Measurements from ENCODE around the gene CHD2.

CHD2 gene

DNA sequence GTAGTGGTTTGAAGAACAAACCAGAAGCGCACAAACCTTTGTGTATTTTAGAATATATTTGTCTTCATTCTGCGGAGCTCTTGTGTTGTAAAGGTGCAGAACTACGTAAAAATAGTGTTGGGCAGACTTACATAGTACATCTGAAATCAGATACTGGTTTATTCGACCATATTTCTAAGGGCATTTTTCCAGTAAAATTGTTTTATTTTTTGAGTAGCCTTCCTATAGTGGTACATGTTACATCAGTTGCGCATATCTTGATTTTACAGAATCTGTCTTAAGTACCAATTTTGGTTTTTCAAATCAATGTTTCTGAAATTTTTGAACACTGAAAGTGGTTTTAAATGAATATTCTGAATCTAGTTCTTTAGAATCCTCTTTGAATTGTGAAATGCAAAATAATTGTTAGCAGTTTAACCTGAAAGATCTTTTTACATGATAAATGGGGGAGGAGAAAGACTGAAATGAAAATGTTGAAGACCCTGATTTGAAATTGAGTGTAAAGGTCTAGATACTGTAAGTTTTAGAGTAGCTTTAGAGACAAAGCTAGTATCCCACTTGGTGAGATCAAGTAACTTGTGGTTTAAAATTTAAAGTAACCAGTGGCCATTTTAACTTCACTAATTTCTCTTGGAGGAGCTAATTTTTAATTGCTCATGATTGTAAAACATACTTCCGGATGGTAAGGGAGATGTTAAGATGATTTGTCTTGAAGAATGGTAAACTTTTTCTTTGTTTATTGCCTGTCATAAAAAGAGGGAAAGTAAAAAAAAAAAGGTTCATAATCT, 15.5 kb upstream of the CHD2 start:
- no peak for TF ChIP-seq RARB (CRISPR knock-in tag; IDR thresholded peaks at IDR 0.05)
- no peak for TF ChIP-seq ESRRG (CRISPR knock-in tag; IDR thresholded peaks at IDR 0.05)
- no peak for TF ChIP-seq ZC3H10 (CRISPR knock-in tag; IDR thresholded peaks at IDR 0.05)
- TF ChIP-seq ZNF8 (CRISPR knock-in tag; IDR thresholded peaks at IDR 0.05): no peak
- no peak for TF ChIP-seq CSDC2 (CRISPR knock-in tag; IDR thresholded peaks at IDR 0.05)
- TF ChIP-seq OSR1 (CRISPR knock-in tag; IDR thresholded peaks at IDR 0.05): no peak
- TF ChIP-seq TCF4 (CRISPR knock-in tag; IDR thresholded peaks at IDR 0.05; ENCODE audit: borderline replicate concordance): no peak
- TF ChIP-seq GLIS3 (CRISPR knock-in tag; IDR thresholded peaks at IDR 0.05): no peak
- no peak for TF ChIP-seq CSRNP3 (CRISPR knock-in tag; IDR thresholded peaks at IDR 0.05)
- TF ChIP-seq PPARA (CRISPR knock-in tag; IDR thresholded peaks at IDR 0.05; ENCODE audit: borderline replicate concordance): no peak
- no peak for TF ChIP-seq POU6F1 (CRISPR knock-in tag; IDR thresholded peaks at IDR 0.05; ENCODE audit: borderline replicate concordance, low read depth)
- TF ChIP-seq ISL1 (CRISPR knock-in tag; IDR thresholded peaks at IDR 0.05): no peak
- TF ChIP-seq ZFP3 (CRISPR knock-in tag; IDR thresholded peaks at IDR 0.05): no peak
- no peak for TF ChIP-seq ZNF70 (CRISPR knock-in tag; IDR thresholded peaks at IDR 0.05)
- no peak for TF ChIP-seq ARNTL (CRISPR knock-in tag; IDR thresholded peaks at IDR 0.05; ENCODE audit: borderline replicate concordance, low read depth)
- no peak for TF ChIP-seq ZFP30 (CRISPR knock-in tag; IDR thresholded peaks at IDR 0.05)

DNA sequence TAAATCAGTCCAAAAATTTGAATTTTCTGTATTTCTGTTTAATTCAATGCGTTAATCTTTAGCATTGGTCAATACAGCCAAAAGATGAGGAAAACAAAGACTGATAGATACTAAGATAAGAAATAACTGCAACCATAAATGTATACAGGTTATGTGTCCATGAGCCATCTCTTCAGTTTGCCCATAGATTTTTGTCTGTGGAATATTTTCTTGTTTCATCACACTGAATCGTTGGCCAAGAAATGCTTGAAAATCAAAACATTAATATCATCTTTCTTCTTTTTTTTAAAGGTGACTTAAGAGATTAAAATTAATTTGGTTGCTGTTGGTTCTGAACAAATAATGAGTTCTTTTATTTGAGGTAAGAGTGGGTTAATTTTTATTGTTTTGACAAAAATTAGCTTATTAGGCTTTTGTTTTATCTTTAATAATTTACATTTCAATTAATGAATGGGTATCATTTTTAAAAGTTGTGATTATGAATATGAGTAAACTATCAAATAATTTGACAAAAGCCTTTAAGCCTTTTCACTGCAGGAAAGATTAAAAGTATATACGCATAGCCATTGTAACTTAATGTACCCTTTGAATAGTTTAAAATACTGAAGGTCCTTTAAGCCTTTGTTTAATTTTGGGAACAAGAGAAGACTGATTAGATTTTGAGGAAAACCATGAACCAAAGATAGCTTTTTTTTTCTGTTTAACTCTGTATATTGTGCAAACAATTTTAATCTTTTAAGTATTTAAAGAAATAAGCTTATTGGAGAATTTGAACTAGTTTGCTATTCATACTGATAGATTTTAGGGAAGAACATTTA, 14.7 kb upstream of the CHD2 start:
- no peak for ATAC-seq
- TF ChIP-seq ZNF565 (CRISPR knock-in tag; conservative IDR thresholded peaks at IDR 0.05; ENCODE audit: low read depth): no peak
- TF ChIP-seq TCF4 (CRISPR knock-in tag; IDR thresholded peaks at IDR 0.05; ENCODE audit: borderline replicate concordance): no peak
- no peak for TF ChIP-seq TOX (CRISPR knock-in tag; IDR thresholded peaks at IDR 0.05; ENCODE audit: borderline replicate concordance)
- TF ChIP-seq CSRNP3 (CRISPR knock-in tag; IDR thresholded peaks at IDR 0.05): no peak
- no peak for TF ChIP-seq ZNF8 (CRISPR knock-in tag; IDR thresholded peaks at IDR 0.05)
- no peak for TF ChIP-seq PPARA (CRISPR knock-in tag; IDR thresholded peaks at IDR 0.05; ENCODE audit: borderline replicate concordance)
- no peak for TF ChIP-seq RARB (CRISPR knock-in tag; IDR thresholded peaks at IDR 0.05)
- TF ChIP-seq ZFP30 (CRISPR knock-in tag; IDR thresholded peaks at IDR 0.05): no peak
- TF ChIP-seq SNAI2 (CRISPR knock-in tag; IDR thresholded peaks at IDR 0.05): no peak
- TF ChIP-seq CSDC2 (CRISPR knock-in tag; IDR thresholded peaks at IDR 0.05): no peak
- TF ChIP-seq GLIS3 (CRISPR knock-in tag; IDR thresholded peaks at IDR 0.05): no peak
- TF ChIP-seq PATZ1 (CRISPR knock-in tag; IDR thresholded peaks at IDR 0.05; ENCODE audit: borderline replicate concordance): no peak
- no peak for TF ChIP-seq ARNTL (CRISPR knock-in tag; IDR thresholded peaks at IDR 0.05; ENCODE audit: borderline replicate concordance, low read depth)
- TF ChIP-seq, protein P1, sequence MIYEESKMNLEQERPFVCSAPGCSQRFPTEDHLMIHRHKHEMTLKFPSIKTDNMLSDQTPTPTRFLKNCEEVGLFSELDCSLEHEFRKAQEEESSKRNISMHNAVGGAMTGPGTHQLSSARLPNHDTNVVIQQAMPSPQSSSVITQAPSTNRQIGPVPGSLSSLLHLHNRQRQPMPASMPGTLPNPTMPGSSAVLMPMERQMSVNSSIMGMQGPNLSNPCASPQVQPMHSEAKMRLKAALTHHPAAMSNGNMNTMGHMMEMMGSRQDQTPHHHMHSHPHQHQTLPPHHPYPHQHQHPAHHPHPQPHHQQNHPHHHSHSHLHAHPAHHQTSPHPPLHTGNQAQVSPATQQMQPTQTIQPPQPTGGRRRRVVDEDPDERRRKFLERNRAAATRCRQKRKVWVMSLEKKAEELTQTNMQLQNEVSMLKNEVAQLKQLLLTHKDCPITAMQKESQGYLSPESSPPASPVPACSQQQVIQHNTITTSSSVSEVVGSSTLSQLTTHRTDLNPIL (CRISPR knock-in tag; IDR thresholded peaks at IDR 0.05; ENCODE audit: low read depth): no peak
- TF ChIP-seq ESRRG (CRISPR knock-in tag; IDR thresholded peaks at IDR 0.05): no peak
- no peak for TF ChIP-seq BACH2 (CRISPR knock-in tag; IDR thresholded peaks at IDR 0.05; ENCODE audit: borderline replicate concordance)
- no peak for TF ChIP-seq POU6F1 (CRISPR knock-in tag; IDR thresholded peaks at IDR 0.05; ENCODE audit: borderline replicate concordance, low read depth)
- no peak for TF ChIP-seq OSR1 (CRISPR knock-in tag; IDR thresholded peaks at IDR 0.05)
- TF ChIP-seq, protein P2, sequence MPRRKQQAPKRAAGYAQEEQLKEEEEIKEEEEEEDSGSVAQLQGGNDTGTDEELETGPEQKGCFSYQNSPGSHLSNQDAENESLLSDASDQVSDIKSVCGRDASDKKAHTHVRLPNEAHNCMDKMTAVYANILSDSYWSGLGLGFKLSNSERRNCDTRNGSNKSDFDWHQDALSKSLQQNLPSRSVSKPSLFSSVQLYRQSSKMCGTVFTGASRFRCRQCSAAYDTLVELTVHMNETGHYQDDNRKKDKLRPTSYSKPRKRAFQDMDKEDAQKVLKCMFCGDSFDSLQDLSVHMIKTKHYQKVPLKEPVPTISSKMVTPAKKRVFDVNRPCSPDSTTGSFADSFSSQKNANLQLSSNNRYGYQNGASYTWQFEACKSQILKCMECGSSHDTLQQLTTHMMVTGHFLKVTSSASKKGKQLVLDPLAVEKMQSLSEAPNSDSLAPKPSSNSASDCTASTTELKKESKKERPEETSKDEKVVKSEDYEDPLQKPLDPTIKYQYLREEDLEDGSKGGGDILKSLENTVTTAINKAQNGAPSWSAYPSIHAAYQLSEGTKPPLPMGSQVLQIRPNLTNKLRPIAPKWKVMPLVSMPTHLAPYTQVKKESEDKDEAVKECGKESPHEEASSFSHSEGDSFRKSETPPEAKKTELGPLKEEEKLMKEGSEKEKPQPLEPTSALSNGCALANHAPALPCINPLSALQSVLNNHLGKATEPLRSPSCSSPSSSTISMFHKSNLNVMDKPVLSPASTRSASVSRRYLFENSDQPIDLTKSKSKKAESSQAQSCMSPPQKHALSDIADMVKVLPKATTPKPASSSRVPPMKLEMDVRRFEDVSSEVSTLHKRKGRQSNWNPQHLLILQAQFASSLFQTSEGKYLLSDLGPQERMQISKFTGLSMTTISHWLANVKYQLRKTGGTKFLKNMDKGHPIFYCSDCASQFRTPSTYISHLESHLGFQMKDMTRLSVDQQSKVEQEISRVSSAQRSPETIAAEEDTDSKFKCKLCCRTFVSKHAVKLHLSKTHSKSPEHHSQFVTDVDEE (CRISPR knock-in tag; IDR thresholded peaks at IDR 0.05): no peak

More for the DNA sequence above, 15.5 kb upstream of the CHD2 start:
- no peak for ATAC-seq
